Activated naive CD4-positive, alpha-beta T cell treated with anti-CD3 and anti-CD28 coated beads for 36 hours (primary cell): ENCODE data around the gene MED9. TPM values are rescaled to one million over a fixed set of nuclear protein-coding genes. Genes with fewer than 3 reads are reported as not detected.

Source experiments
- CTCF ChIA-PET: fragments of 350-600 bp; sonication (Branson Sonifier 250); formaldehyde crosslinking; loops from one replicate; lab custom pipeline; 2021; ENCODE audit warnings: antibody characterized with exemption; lab: Charles Lee
- DNase-seq: peaks from one replicate; pipeline ENCODE4 v3.0.0-alpha.2; 2020
- H3K27ac Mint-ChIP-seq: one replicate; pipeline ENCODE4 v1.8.0; 2021; ENCODE audit warnings: mild to moderate bottlenecking, mixed read lengths
- H3K27me3 Mint-ChIP-seq: one replicate; pipeline ENCODE4 v1.8.0; 2021; ENCODE audit warnings: low read depth, mixed read lengths
- H3K36me3 Mint-ChIP-seq: one replicate; pipeline ENCODE4 v1.8.0; 2021; ENCODE audit warnings: low read depth, mixed read lengths
- H3K4me1 Mint-ChIP-seq: one replicate; pipeline ENCODE4 v1.8.0; 2021; ENCODE audit warnings: low read depth, mixed read lengths
- H3K4me3 Mint-ChIP-seq: one replicate; pipeline ENCODE4 v1.8.0; 2021; ENCODE audit warnings: mild to moderate bottlenecking, moderate library complexity, mixed read lengths
- H3K9me3 Mint-ChIP-seq: one replicate; pipeline ENCODE4 v1.8.0; 2021; ENCODE audit warnings: mixed read lengths
- intact Hi-C: fragments of 100-400 bp; cut with micrococcal nuclease; formaldehyde crosslinking; loops from one replicate; pipeline ENCODE4 v1.15.1; 2023
- total RNA-seq, 2 experiments: library from RNA; stranded (reverse); gene quantifications; one replicate each; pipeline ENCODE4 v1.2.3, GENCODE V29; 2021

Gene MED9
- total RNA-seq, 2 experiments from 2014 or later = 13.2 to 14.4 TPM

GRCh38 chr17:17525956-17526355 lies 49.2 kb downstream of the MED9 start:
- no peak overlapping the region for H3K4me3 Mint-ChIP-seq
- H3K27me3 Mint-ChIP-seq = no peaks in the 10 kb centered on the region
- H3K27ac Mint-ChIP-seq = no peak overlapping the region
- H3K36me3 Mint-ChIP-seq = no peaks in the 10 kb centered on the region
- CTCF ChIA-PET = no interaction called here
- no peak for DNase-seq
- H3K4me1 Mint-ChIP-seq = no peaks in the 10 kb centered on the region
- intact Hi-C loops = no loop called here
- H3K9me3 Mint-ChIP-seq = no peaks in the 10 kb centered on the region

- intact Hi-C loops = no loop called here
- CTCF ChIA-PET = interaction anchor here (1.0 kb wide), 1 partner anchor 29 kb away, joined by 3 read pairs; no protein-coding TSS in a partner anchor
Measured at GRCh38 chr17:17526369-17526768, 49.6 kb downstream of the MED9 start.

GRCh38 chr17:17527534-17527933 lies 50.7 kb downstream of the MED9 start:
- CTCF ChIA-PET = interaction anchor here (1.0 to 1.8 kb wide), 2 partner anchors 31 to 41 kb away, joined by 3 to 6 read pairs; no protein-coding TSS in a partner anchor
- Mint-ChIP-seq H3K9me3 (no peaks in the 10 kb centered on the region), H3K36me3 (no peaks in the 10 kb centered on the region), H3K4me1 (no peaks in the 10 kb centered on the region), H3K27ac (no peak overlapping the region), H3K4me3 (no peak overlapping the region), H3K27me3 (no peaks in the 10 kb centered on the region)
- intact Hi-C loops = no loop called here
- no peak for DNase-seq

More at GRCh38 chr17:17526369-17526768, 49.6 kb downstream of the MED9 start:
- H3K27ac Mint-ChIP-seq = no peak overlapping the region
- H3K4me1 Mint-ChIP-seq = no peaks in the 10 kb centered on the region
- H3K36me3 Mint-ChIP-seq = no peaks in the 10 kb centered on the region
- no peak overlapping the region for H3K4me3 Mint-ChIP-seq
- H3K9me3 Mint-ChIP-seq = no peaks in the 10 kb centered on the region
- DNase-seq = no peak
- no peaks in the 10 kb centered on the region for H3K27me3 Mint-ChIP-seq

- CTCF ChIA-PET = interaction anchor here (1.8 kb wide), 1 partner anchor 40 kb away, joined by 6 read pairs; no protein-coding TSS in a partner anchor
- intact Hi-C loops = no loop called here
- Mint-ChIP-seq H3K4me1 (no peaks in the 10 kb centered on the region), H3K9me3 (no peaks in the 10 kb centered on the region), H3K36me3 (no peaks in the 10 kb centered on the region), H3K27me3 (no peaks in the 10 kb centered on the region), H3K4me3 (no peak overlapping the region), H3K27ac (no peak overlapping the region)
- DNase-seq = no peak
Measured at GRCh38 chr17:17527956-17528500, 51.2 kb downstream of the MED9 start.

GRCh38 chr17:17528696-17529652 lies 52.2 kb downstream of the MED9 start:
- H3K27me3 Mint-ChIP-seq = no peaks in the 10 kb centered on the region
- no peak overlapping the region for H3K4me3 Mint-ChIP-seq
- H3K9me3 Mint-ChIP-seq = no peaks in the 10 kb centered on the region
- intact Hi-C loops = no loop called here
- DNase-seq = no peak
- H3K4me1 Mint-ChIP-seq = no peaks in the 10 kb centered on the region
- no peaks in the 10 kb centered on the region for H3K36me3 Mint-ChIP-seq
- no peak overlapping the region for H3K27ac Mint-ChIP-seq
- CTCF ChIA-PET = interaction anchor here (0.6 to 1.8 kb wide), 2 partner anchors 29 to 40 kb away, joined by 3 to 6 read pairs; no protein-coding TSS in a partner anchor

- H3K27me3 Mint-ChIP-seq = no peaks in the 10 kb centered on the region
- no peak overlapping the region for H3K27ac Mint-ChIP-seq
- no peak for DNase-seq
- no peaks in the 10 kb centered on the region for H3K9me3 Mint-ChIP-seq
- H3K36me3 Mint-ChIP-seq = no peaks in the 10 kb centered on the region
- H3K4me1 Mint-ChIP-seq = no peaks in the 10 kb centered on the region
- CTCF ChIA-PET = interaction anchor here (0.9 to 1.3 kb wide), 2 partner anchors 34 to 257 kb away, joined by 4 read pairs; no protein-coding TSS in a partner anchor
- no peak overlapping the region for H3K4me3 Mint-ChIP-seq
- intact Hi-C loops = no loop called here
Measured at GRCh38 chr17:17531156-17531555, 54.4 kb downstream of the MED9 start.

GRCh38 chr17:17532991-17533390 lies 56.2 kb downstream of the MED9 start:
- Mint-ChIP-seq H3K4me3 (no peak overlapping the region), H3K27ac (no peak overlapping the region), H3K27me3 (no peaks in the 10 kb centered on the region), H3K9me3 (no peaks in the 10 kb centered on the region), H3K4me1 (no peaks in the 10 kb centered on the region), H3K36me3 (no peaks in the 10 kb centered on the region)
- intact Hi-C loops = no loop called here
- no peak for DNase-seq
- CTCF ChIA-PET = interaction anchor here (0.7 kb wide), 1 partner anchor 130 kb away, joined by 3 read pairs; no protein-coding TSS in a partner anchor

- H3K27ac Mint-ChIP-seq = no peak overlapping the region
- H3K27me3 Mint-ChIP-seq = no peaks in the 10 kb centered on the region
- CTCF ChIA-PET = interaction anchor here (0.6 kb wide), 1 partner anchor 32 kb away, joined by 3 read pairs; no protein-coding TSS in a partner anchor
- no peak for DNase-seq
- H3K36me3 Mint-ChIP-seq = no peaks in the 10 kb centered on the region
- H3K4me3 Mint-ChIP-seq = no peak overlapping the region
- intact Hi-C loops = no loop called here
- H3K4me1 Mint-ChIP-seq = no peaks in the 10 kb centered on the region
- H3K9me3 Mint-ChIP-seq = no peaks in the 10 kb centered on the region
Measured at GRCh38 chr17:17533901-17534441, 57.2 kb downstream of the MED9 start.

GRCh38 chr17:17535957-17536356 lies 59.2 kb downstream of the MED9 start:
- no peak for DNase-seq
- CTCF ChIA-PET = interaction anchor here (1.3 kb wide), 1 partner anchor 106 kb away, joined by 3 read pairs; no protein-coding TSS in a partner anchor
- Mint-ChIP-seq H3K4me3 (no peak overlapping the region), H3K27ac (no peak overlapping the region), H3K36me3 (no peaks in the 10 kb centered on the region), H3K9me3 (no peaks in the 10 kb centered on the region), H3K27me3 (no peaks in the 10 kb centered on the region), H3K4me1 (no peaks in the 10 kb centered on the region)
- intact Hi-C loops = no loop called here

GRCh38 chr17:17536702-17537101 lies 59.9 kb downstream of the MED9 start:
- CTCF ChIA-PET = interaction anchor here (1.3 kb wide), 1 partner anchor 106 kb away, joined by 3 read pairs; no protein-coding TSS in a partner anchor
- H3K36me3 Mint-ChIP-seq = no peaks in the 10 kb centered on the region
- H3K27me3 Mint-ChIP-seq = no peaks in the 10 kb centered on the region
- no peak overlapping the region for H3K27ac Mint-ChIP-seq
- intact Hi-C loops = no loop called here
- H3K9me3 Mint-ChIP-seq = no peaks in the 10 kb centered on the region
- H3K4me3 Mint-ChIP-seq = no peak overlapping the region
- DNase-seq = no peak
- no peaks in the 10 kb centered on the region for H3K4me1 Mint-ChIP-seq

- CTCF ChIA-PET = interaction anchor here (1.3 kb wide), 1 partner anchor 105 kb away, joined by 3 read pairs; no protein-coding TSS in a partner anchor
- no peak overlapping the region for H3K27ac Mint-ChIP-seq
Measured at GRCh38 chr17:17537311-17538099, 60.7 kb downstream of the MED9 start.

More at GRCh38 chr17:17537311-17538099, 60.7 kb downstream of the MED9 start:
- intact Hi-C loops = no loop called here
- no peak overlapping the region for H3K4me3 Mint-ChIP-seq
- H3K9me3 Mint-ChIP-seq = no peaks in the 10 kb centered on the region
- H3K4me1 Mint-ChIP-seq = no peaks in the 10 kb centered on the region
- no peaks in the 10 kb centered on the region for H3K36me3 Mint-ChIP-seq
- DNase-seq = no peak
- no peaks in the 10 kb centered on the region for H3K27me3 Mint-ChIP-seq
